ENCODE data around the gene FOXP1. TPM values are rescaled to one million over a fixed set of nuclear protein-coding genes. Genes with fewer than 3 reads are reported as not detected.

The FOXP1 gene
- total RNA-seq: 24.0 and 34.9 TPM in 2 replicates

GRCh38 chr3:71583566-71584393 lies at the start of gene FOXP1:
TSS of gene FOXP1 (minus strand) at chr3:71583728. CDS start at chr3:71198381, 385,347 bp downstream.

Other genes with a start within 250 kb of the FOXP1 start
- 2.8 and 5.6 TPM in 2 replicates for gene EIF4E3, start 141.7 kb upstream of the FOXP1 start, total RNA-seq
- gene GPR27, start 170.1 kb upstream of the FOXP1 start, total RNA-seq: 0.06 and 0.54 TPM in 2 replicates
- gene PROK2, start 201.4 kb upstream of the FOXP1 start, total RNA-seq: not detected in 2 replicates

Measured in cardiac ventricle fibroblast (primary cell).